Endodermal cell (in vitro differentiated cells): Measurements from ENCODE around the gene SHKBP1. TPM values are rescaled to one million over a fixed set of nuclear protein-coding genes. Genes with fewer than 3 reads are reported as not detected.

ENCODE experiments used
- DNase-seq: peaks from one replicate; pipeline ENCODE4 v3.0.0-alpha.2; 2017
- H3K27ac ChIP-seq: 2 replicates; pipeline ENCODE4 v1.5.1; 2013; ENCODE audit warnings: mild to moderate bottlenecking, low read depth, low read length, moderate library complexity
- H3K27me3 ChIP-seq: 2 replicates; pipeline ENCODE4 v1.6.1; 2013; ENCODE audit warnings: mild to moderate bottlenecking, low read length, moderate library complexity; ENCODE audit not compliant: insufficient read depth, control insufficient read depth, poor library complexity, severe bottlenecking
- H3K36me3 ChIP-seq: 2 replicates; pipeline ENCODE4 v1.7.0; 2013; ENCODE audit warnings: mild to moderate bottlenecking, low read length, moderate library complexity; ENCODE audit not compliant: control insufficient read depth, insufficient read depth
- H3K4me1 ChIP-seq: one replicate; pipeline ENCODE4 v1.7.0; 2013; ENCODE audit warnings: low read length; ENCODE audit not compliant: control insufficient read depth, insufficient read depth
- H3K4me3 ChIP-seq: 2 replicates; pipeline ENCODE4 v1.5.1; 2013; ENCODE audit warnings: mild to moderate bottlenecking, low read length, moderate library complexity
- H3K9ac ChIP-seq: 2 replicates; pipeline ENCODE4 v1.6.1; 2013; ENCODE audit warnings: mild to moderate bottlenecking, low read length, moderate library complexity; ENCODE audit not compliant: poor library complexity, severe bottlenecking; ENCODE audit errors: extremely low read depth
- H3K9me3 ChIP-seq: 2 replicates; pipeline ENCODE4 v1.6.1; 2013; ENCODE audit warnings: mild to moderate bottlenecking, low read length, moderate library complexity; ENCODE audit not compliant: control insufficient read depth
- H3K27ac Mint-ChIP-seq: 2 replicates; pipeline ENCODE4 v1.8.0; 2020; ENCODE audit warnings: mixed read lengths
- H3K27me3 Mint-ChIP-seq: 2 replicates; pipeline ENCODE4 v1.8.0; 2021; ENCODE audit warnings: mild to moderate bottlenecking, mixed read lengths; ENCODE audit not compliant: insufficient read depth
- H3K36me3 Mint-ChIP-seq: 2 replicates; pipeline ENCODE4 v1.8.0; 2020; ENCODE audit warnings: low read depth, mixed read lengths
- H3K4me1 Mint-ChIP-seq: 2 replicates; pipeline ENCODE4 v1.8.0; 2020; ENCODE audit warnings: mixed read lengths
- H3K4me3 Mint-ChIP-seq: 2 replicates; pipeline ENCODE4 v1.8.0; 2020; ENCODE audit warnings: mild to moderate bottlenecking, moderate library complexity, mixed read lengths
- H3K9me3 Mint-ChIP-seq: 2 replicates; pipeline ENCODE4 v1.8.0; 2020; ENCODE audit warnings: mild to moderate bottlenecking, mixed read lengths
- CTCF ChIP-seq: fragments of 200-600 bp; sonication (generic); conservative IDR thresholded peaks from 2 replicates; pipeline ENCODE4 v1.5.0; 2021; ENCODE audit warnings: antibody characterized with exemption, mild to moderate bottlenecking
- WGBS, 2 experiments: methylation state at CpG; one replicate each; pipeline versions ENCODE4 v1.1.5 to v1.1.7; 2013; ENCODE audit warnings: missing lambda C conversion rate in 2 of 2, mixed read lengths in 1 of 2; ENCODE audit not compliant: insufficient coverage in 1 of 2, insufficient read length in 1 of 2; 5-methylcytosine and 5-hydroxymethylcytosine counted together
- total RNA-seq, 2 donors: library from RNA; stranded (reverse); fragmentation: NEBNext Ultra II Directional in 1 of 2; extraction: Animal tissue kit (Norgen Biotek cat#: 25700) in 1 of 2; gene quantifications; 2 replicates in 1 of 2; 3 replicates in 1 of 2; pipeline ENCODE4 v1.2.1, GENCODE V29; 2021

Gene SHKBP1
- total RNA-seq, 2 donors from 2014 or later: 110 TPM

GRCh38 chr19:40614622-40615411, 38.1 kb downstream of the SHKBP1 start:
- peak; percentile 96 for DNase-seq
- Mint-ChIP-seq H3K27me3 (peaks cover 32% of the 10 kb centered on the region), H3K4me1 (peaks cover 7% of the 10 kb centered on the region), H3K36me3 (peaks cover 22% of the 10 kb centered on the region), H3K4me3 (peak overlapping the region; percentile 86), H3K27ac (peak overlapping the region; percentile 96), H3K9me3 (no peaks in the 10 kb centered on the region)
- H3K4me3 ChIP-seq: peak overlapping the region; percentile 95
- no peak for TF ChIP-seq CTCF
- peaks cover 26% of the 10 kb centered on the region for H3K36me3 ChIP-seq
- H3K9me3 ChIP-seq: no peaks in the 10 kb centered on the region
- H3K27ac ChIP-seq: peak overlapping the region; percentile 68
- H3K27me3 ChIP-seq: peaks cover 11% of the 10 kb centered on the region
- 10 to 23% methylated on average over 14 to 18 of the region's 27 CpGs for whole genome bisulfite sequencing, 2 experiments
- peak overlapping the region; percentile 76 for H3K9ac ChIP-seq
- H3K4me1 ChIP-seq: no peaks in the 10 kb centered on the region

- Mint-ChIP-seq H3K27ac (no peak overlapping the region), H3K9me3 (no peaks in the 10 kb centered on the region), H3K27me3 (peaks cover 19% of the 10 kb centered on the region), H3K36me3 (peaks cover 29% of the 10 kb centered on the region), H3K4me3 (no peak overlapping the region), H3K4me1 (peaks cover 6% of the 10 kb centered on the region)
- TF ChIP-seq CTCF: no peak
- Histone ChIP-seq H3K4me1 (no peaks in the 10 kb centered on the region), H3K9ac (no peak overlapping the region), H3K36me3 (peaks cover 32% of the 10 kb centered on the region), H3K4me3 (no peak overlapping the region), H3K9me3 (no peaks in the 10 kb centered on the region), H3K27me3 (peaks cover under 1% of the 10 kb centered on the region), H3K27ac (no peak overlapping the region)
- 67 to 68% methylated on average over 3 to 5 of the region's 5 CpGs for WGBS, 2 experiments
- no peak for DNase-seq
Observed at GRCh38 chr19:40616178-40616577, 39.5 kb downstream of the SHKBP1 start.

GRCh38 chr19:40616941-40617340, 40.3 kb downstream of the SHKBP1 start:
- Histone ChIP-seq H3K9me3 (no peaks in the 10 kb centered on the region), H3K27me3 (no peaks in the 10 kb centered on the region), H3K9ac (no peak overlapping the region), H3K4me3 (no peak overlapping the region), H3K36me3 (peaks cover 38% of the 10 kb centered on the region), H3K4me1 (no peaks in the 10 kb centered on the region), H3K27ac (no peak overlapping the region)
- DNase-seq: no peak
- Mint-ChIP-seq H3K27me3 (peaks cover 12% of the 10 kb centered on the region), H3K9me3 (no peaks in the 10 kb centered on the region), H3K36me3 (peaks cover 37% of the 10 kb centered on the region), H3K4me3 (no peak overlapping the region), H3K27ac (no peak overlapping the region), H3K4me1 (peaks cover 6% of the 10 kb centered on the region)
- TF ChIP-seq CTCF: no peak
- WGBS, 2 experiments: 94 to 97% methylated on average over 14 to 17 of the region's 17 CpGs
